ENCODE measurements around the gene TNNT3. TPM values are rescaled to one million over a fixed set of nuclear protein-coding genes. Genes with fewer than 3 reads are reported as not detected.

Gene TNNT3
- total and polyA plus RNA-seq, 3 donors from 2014 or later: 8.1 to 16.1 (median 13.1) TPM

- TF ChIP-seq CTCF (IDR thresholded peaks at IDR 0.05): no peak
- TF ChIP-seq POLR2A (IDR thresholded peaks at IDR 0.05): no peak
- Histone ChIP-seq H3K9me3 (no peaks in the 10 kb centered on the region), H3K36me3 (ENCODE audit: low read depth, missing control alignments) (no peaks in the 10 kb centered on the region), H3K4me1 (peaks cover 12% of the 10 kb centered on the region), H3K27me3 (no peaks in the 10 kb centered on the region), H3K27ac (no peak overlapping the region), H3K4me3 (no peak overlapping the region)
- intact Hi-C loops (cut with DNase I; ENCODE audit: low total_unique reads): loop anchor here (5.0 kb wide), 1 partner anchor 45 kb away; no protein-coding TSS in a partner anchor
- WGBS, 2 donors: 84 to 89% methylated on average over 7 to 10 of the region's 10 CpGs
- DNase-seq: no peak
Measured at GRCh38 chr11:1942558-1943260, 23.2 kb downstream of the TNNT3 start.

DNA sequence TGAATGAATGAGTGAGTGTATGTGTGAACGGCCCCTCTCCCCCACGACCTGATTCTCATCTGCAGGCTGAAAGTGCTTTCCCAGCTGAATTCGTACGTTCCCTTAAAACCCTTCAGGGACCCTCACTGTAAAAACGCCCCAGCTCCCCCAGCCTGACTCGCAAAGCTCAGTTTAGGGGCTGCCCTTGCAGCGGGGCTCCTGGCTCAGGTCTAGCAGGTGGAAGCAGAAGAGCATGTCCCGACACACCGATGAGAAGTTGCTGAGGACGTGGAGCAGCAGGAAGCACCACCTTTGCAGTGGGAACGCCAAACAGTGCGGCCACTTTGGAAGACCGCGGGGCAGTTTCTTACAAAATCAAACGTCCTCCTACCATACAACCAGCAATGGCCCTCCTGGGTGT is 24.1 kb downstream of the TNNT3 start:
- WGBS, 2 donors: 82 to 83% methylated on average over 9 to 15 of the region's 15 CpGs
- Histone ChIP-seq H3K36me3 (ENCODE audit: low read depth, missing control alignments) (no peaks in the 10 kb centered on the region), H3K27me3 (no peaks in the 10 kb centered on the region), H3K4me1 (peaks cover 7% of the 10 kb centered on the region), H3K9me3 (no peaks in the 10 kb centered on the region), H3K4me3 (no peak overlapping the region), H3K27ac (no peak overlapping the region)
- TF ChIP-seq CTCF (IDR thresholded peaks at IDR 0.05): no peak
- no peak for TF ChIP-seq POLR2A (IDR thresholded peaks at IDR 0.05)
- intact Hi-C loops (cut with DNase I; ENCODE audit: low total_unique reads): loop anchor here (5.0 kb wide), 1 partner anchor 46 kb away; no protein-coding TSS in a partner anchor
- no peak for DNase-seq

DNA sequence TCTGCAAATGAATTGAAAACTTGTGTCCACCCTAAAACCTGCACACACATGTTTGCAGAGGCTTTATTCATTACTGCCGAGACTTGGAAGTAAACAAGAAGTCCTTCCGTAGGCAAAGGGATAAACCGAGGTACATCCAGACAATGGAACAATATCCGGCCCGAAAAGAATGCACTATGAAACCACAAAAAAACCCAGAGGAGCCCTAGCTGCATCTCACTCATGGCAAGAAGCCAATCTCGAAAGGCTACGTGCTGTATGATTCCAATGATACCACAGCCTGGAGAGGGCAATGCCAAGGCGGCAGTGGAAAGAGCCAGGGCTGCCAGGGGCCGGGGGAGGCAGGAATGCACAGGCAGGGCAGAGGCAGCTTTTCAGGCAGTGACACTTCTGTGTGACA is 24.5 kb downstream of the TNNT3 start:
- no peaks in the 10 kb centered on the region for H3K36me3 ChIP-seq (ENCODE audit: low read depth, missing control alignments)
- H3K4me1 ChIP-seq: peaks cover 2% of the 10 kb centered on the region
- WGBS, 2 donors: 66 to 70% methylated on average over 9 of the region's 9 CpGs
- H3K27ac ChIP-seq: no peak overlapping the region
- intact Hi-C loops (cut with DNase I; ENCODE audit: low total_unique reads): loop anchor here (5.0 kb wide), 1 partner anchor 47 kb away; no protein-coding TSS in a partner anchor
- H3K4me3 ChIP-seq: no peak overlapping the region
- H3K27me3 ChIP-seq: no peaks in the 10 kb centered on the region
- DNase-seq: no peak
- TF ChIP-seq POLR2A (IDR thresholded peaks at IDR 0.05) (no peak), CTCF (IDR thresholded peaks at IDR 0.05) (no peak)
- no peaks in the 10 kb centered on the region for H3K9me3 ChIP-seq

DNA sequence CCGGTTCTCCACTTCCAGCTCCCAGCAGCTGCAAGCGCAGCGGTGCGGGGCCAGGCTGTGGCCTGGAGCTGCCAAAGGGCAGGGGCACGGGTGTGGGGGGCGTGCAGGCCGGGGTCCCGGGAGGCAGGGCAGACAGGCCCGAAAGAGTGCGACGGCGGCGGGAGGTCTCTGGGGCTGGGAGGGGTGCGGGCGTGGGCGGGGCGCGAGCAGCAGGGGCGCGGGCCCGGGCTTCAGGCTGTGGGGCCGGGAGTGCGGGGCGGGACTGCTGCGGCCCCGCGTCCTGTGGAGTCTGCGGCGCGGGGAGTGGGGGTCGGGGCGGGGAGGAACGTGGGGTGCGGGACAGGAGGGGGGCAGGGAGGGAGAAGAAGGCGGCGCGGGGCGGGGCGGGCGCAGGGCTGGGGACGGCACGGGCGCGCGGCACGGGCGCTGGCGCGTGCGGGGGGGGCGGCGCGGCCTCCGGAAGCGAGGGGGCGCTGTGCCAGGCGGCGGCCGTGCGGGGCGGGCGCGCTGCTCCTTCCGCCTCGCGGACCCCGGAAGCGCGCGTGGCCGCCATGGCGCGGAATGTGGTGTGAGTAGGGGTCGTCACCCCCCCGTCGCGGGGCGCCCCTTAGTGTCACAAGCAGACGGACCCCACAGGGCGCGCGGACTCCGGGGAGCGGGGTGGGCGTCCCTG is 27.4 kb downstream of the TNNT3 start, which contains the start of gene MRPL23:
Gene MRPL23 (plus strand): TSS at position 521 of the 673 bp plus-strand sequence. CDS start 31 bp downstream, at position 552.
- no peaks in the 10 kb centered on the region for H3K27me3 ChIP-seq
- intact Hi-C loops (cut with DNase I; ENCODE audit: low total_unique reads): no loop called here
- no peak within 1 kb of the TSS for H3K27ac ChIP-seq
- H3K36me3 ChIP-seq (ENCODE audit: low read depth, missing control alignments): no peaks in the 10 kb centered on the region
- WGBS, 2 donors: no CpG with 5 or more reads among the region's 85 CpGs
- TF ChIP-seq POLR2A (IDR thresholded peaks at IDR 0.05): no peak
- no peak for TF ChIP-seq CTCF (IDR thresholded peaks at IDR 0.05)
- DNase-seq: no peak
- H3K9me3 ChIP-seq: no peaks in the 10 kb centered on the region
- H3K4me3 ChIP-seq: no peak within 1 kb of the TSS
- no peaks in the 10 kb centered on the region for H3K4me1 ChIP-seq

All from testis (tissue), 3 donors.